GM10266 (cell line): Measurements from ENCODE around the gene COMMD1.
"Not testable (repeated sequence)": the region's sequence is repeated elsewhere in the genome, so short reads cannot be mapped to it uniquely, and the experiment has no call there.

ENCODE experiments used
- DNase-seq: peaks from one replicate; pipeline ENCODE4 v3.0.0; 2012; ENCODE audit errors: extremely low spot score
- CTCF ChIP-seq: IDR thresholded peaks from 2 replicates; pipeline ENCODE4 v1.5.1; 2012; ENCODE audit warnings: mild to moderate bottlenecking, low read depth; ENCODE audit not compliant: control insufficient read depth, insufficient read depth; ENCODE audit errors: missing control alignments

Gene COMMD1

GRCh38 chr2:61905372-61906185, at the start of gene COMMD1:
Gene COMMD1 (plus strand): TSS chr2:61905674. CDS start chr2:61905679, 5 bp downstream.
- DNase-seq = peak; percentile 73
- no peak for TF ChIP-seq CTCF

DNA sequence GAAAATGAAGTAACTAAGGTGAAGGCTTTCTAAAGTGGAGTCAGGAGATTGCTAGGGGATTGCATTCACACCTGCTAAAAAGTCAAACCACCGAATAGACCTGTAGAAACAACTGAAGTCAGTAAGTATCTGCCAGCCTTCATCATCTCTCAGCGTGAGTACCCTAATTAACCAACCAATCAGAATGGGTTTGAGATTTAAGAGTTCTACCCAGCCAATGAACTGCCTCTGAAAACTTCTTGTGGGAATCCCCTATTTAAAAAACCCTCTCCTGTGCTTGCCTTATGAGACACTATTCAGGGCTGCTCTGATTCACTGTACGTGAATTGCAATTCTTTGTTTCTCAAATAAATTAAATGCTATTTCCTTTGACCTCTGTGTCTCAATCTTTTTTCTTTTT, 48.2 kb upstream of the COMMD1 start:
- TF ChIP-seq CTCF = no peak
- no peak for DNase-seq

DNA sequence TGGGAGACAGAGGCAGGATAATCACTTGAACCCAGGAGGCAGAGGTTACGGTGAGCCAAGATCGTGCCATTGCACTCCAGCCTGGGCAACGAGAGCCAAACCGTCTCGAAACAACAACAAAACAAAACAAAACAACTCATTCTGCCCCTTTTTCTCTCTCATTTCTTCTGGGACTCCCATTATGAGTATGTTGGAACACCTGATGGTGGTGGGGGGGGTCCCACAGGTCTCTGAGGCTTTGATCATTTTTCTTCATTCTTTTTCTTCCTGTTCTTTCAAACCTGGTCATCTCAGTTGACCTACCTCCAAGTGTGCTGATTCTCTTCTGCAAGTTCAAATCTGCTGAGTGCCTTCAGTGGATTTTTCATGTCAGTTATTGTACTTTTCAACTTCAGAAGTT, 43.4 kb upstream of the COMMD1 start:
- no peak for TF ChIP-seq CTCF
- DNase-seq = no peak

DNA sequence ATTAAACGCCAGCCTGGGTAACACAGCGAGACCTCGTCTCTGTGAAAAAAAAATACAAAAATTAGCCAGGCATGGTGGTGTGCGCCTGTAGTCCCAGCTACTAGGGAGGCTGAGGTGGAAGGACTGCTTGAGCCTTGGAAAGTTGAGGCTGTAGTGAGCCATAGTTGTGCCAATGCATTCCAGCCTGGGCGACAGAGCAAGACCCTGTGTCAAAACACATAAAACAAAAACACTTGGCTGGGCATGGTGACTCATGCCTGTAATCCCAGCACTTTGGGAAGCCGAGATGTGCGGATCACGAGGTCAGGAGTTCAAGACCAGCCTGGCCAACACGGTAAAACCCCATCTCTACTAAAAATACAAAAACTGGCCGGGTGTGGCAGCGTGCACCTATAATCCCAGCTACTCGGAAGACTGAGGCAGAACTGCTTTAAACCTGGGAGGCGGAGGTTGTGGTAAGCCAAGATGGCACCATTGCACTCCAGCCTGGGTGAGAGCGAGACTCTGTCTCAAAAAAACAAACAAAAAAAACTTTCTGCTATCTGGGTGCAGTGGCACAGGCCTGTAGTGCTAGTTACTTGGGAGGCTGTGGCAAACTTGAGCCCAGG, 38.9 kb upstream of the COMMD1 start:
- DNase-seq = not testable (repeated sequence)

- DNase-seq = no peak
- TF ChIP-seq CTCF = no peak
These were observed 29.1 kb upstream of the COMMD1 start for GRCh38 chr2:61876400-61876799.

DNA sequence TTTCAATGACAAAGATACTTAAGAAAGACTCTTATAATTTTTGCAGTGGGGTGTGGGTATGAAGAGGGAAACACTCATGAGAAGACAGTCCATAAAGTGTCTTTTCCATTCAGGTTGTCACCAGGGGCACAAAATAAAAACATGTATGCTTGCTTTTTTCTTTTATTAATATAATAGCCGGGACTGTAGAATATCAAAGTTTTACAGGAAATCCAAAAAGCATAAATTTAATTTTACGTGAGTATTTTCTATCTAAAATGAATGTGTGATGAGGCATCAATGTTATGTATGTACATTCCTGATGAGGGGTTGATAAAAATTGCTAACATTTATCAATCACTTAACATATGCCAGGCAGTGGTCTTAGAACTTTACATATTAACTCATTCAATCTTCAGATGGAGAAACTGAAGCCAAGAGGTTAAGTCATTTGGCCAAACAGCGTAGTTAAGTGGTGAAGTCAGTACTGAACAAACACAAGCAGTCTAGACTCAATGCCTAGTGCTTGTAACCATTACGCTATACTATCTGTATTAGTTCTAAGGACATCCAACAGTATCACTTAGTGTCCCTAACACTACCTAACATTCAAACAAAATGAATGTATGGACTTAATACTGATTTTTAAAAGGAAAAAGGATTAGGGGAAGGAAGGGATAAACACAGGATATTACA, 27.8 kb upstream of the COMMD1 start:
- DNase-seq = no peak
- no peak for TF ChIP-seq CTCF

DNA sequence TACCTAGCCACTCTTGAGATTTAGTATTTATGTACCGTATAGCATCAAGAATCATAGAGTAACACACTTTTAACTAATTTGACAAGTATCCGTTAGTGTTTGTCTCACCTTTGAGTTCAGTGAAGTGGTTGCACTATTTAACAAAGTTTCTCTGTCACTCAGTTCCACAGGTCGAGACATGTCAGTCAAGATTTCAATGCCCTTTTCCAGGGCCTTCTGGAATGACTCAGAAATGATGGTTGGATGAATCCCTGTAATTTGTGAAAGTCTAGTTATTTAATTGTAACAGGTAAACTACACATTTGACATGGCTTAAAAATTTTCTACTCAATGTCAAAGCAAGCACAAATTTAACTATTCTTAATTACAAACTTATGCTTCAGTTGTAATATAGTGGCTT, 26.7 kb upstream of the COMMD1 start:
- no peak for TF ChIP-seq CTCF
- DNase-seq = no peak

- not testable (repeated sequence) for DNase-seq
These were observed 26.1 kb upstream of the COMMD1 start for GRCh38 chr2:61879351-61879750.
